Right lobe of liver (tissue), 4 donors: ENCODE data around the gene PROCA1.

Source experiments
- CTCF ChIP-seq, 4 donors: fragments of 200-600 bp in 3 of 4; fragments of 450-650 bp in 1 of 4; IDR thresholded peaks; one replicate each; pipeline versions ENCODE4 v1.5.1 to v1.8.0; 2016 to 2022; ENCODE audit warnings: antibody characterized with exemption in 4 of 4, mild to moderate bottlenecking in 2 of 4
- POLR2A ChIP-seq: fragments of 450-650 bp; IDR thresholded peaks from one replicate; pipeline ENCODE4 v1.6.1; 2017; ENCODE audit warnings: antibody characterized with exemption, mild to moderate bottlenecking
- donor health status: DM: no; HTN: no; CAD: no.
- donor health status: DM: no; HTN: no; CAD: no.
- donor health status: DM: no; HTN: yes; CAD: no.

- TF ChIP-seq CTCF (IDR thresholded peaks at IDR 0.05) (no peak), POLR2A (no peak)
Observed at GRCh38 chr17:28707339-28707720, 4.4 kb downstream of the PROCA1 start.
